Measurements from ENCODE around the gene LRFN3.
"Not testable (repeated sequence)": the region's sequence is repeated elsewhere in the genome, so short reads cannot be mapped to it uniquely, and the experiment has no call there.

The LRFN3 gene

GRCh38 chr19:35977446-35978222, 41.5 kb downstream of the LRFN3 start:
- DNase-seq (ENCODE audit: low read depth): no peak

- no peak for DNase-seq (ENCODE audit: low read depth)
These were observed 42.1 kb downstream of the LRFN3 start for GRCh38 chr19:35978271-35978670.

GRCh38 chr19:35978832-35979365, 42.7 kb downstream of the LRFN3 start:
- no peak for DNase-seq (ENCODE audit: low read depth)

GRCh38 chr19:35980997-35981396, 44.8 kb downstream of the LRFN3 start:
- not testable (repeated sequence) for DNase-seq (ENCODE audit: low read depth)

- no peak for DNase-seq (ENCODE audit: low read depth)
These were observed 47.0 kb downstream of the LRFN3 start for GRCh38 chr19:35983177-35983576.

GRCh38 chr19:35986111-35986510, 49.9 kb downstream of the LRFN3 start:
- no peak for DNase-seq (ENCODE audit: low read depth)

GRCh38 chr19:35986664-35987570, 50.7 kb downstream of the LRFN3 start:
- DNase-seq (ENCODE audit: low read depth): no peak

- DNase-seq (ENCODE audit: low read depth): no peak
These were observed 51.4 kb downstream of the LRFN3 start for GRCh38 chr19:35987571-35987896.

- no peak for DNase-seq (ENCODE audit: low read depth)
These were observed 52.6 kb downstream of the LRFN3 start for GRCh38 chr19:35988824-35989223.

- DNase-seq (ENCODE audit: low read depth): no peak
These were observed 54.0 kb downstream of the LRFN3 start for GRCh38 chr19:35990156-35990555.

- DNase-seq (ENCODE audit: low read depth): no peak
These were observed 54.9 kb downstream of the LRFN3 start for GRCh38 chr19:35990771-35991730.

GRCh38 chr19:35991731-35992450, 55.7 kb downstream of the LRFN3 start:
- DNase-seq (ENCODE audit: low read depth): peak; percentile 59

GRCh38 chr19:35992907-35993765, 57.0 kb downstream of the LRFN3 start:
- no peak for DNase-seq (ENCODE audit: low read depth)

- no peak for DNase-seq (ENCODE audit: low read depth)
These were observed 57.9 kb downstream of the LRFN3 start for GRCh38 chr19:35993923-35994598.

Measured in amniotic epithelial cell (primary cell).